ENCODE data around the gene TOM1.
A peak's percentile ranks its signal among the peaks of the same experiment; 100 is the strongest.

DNA sequence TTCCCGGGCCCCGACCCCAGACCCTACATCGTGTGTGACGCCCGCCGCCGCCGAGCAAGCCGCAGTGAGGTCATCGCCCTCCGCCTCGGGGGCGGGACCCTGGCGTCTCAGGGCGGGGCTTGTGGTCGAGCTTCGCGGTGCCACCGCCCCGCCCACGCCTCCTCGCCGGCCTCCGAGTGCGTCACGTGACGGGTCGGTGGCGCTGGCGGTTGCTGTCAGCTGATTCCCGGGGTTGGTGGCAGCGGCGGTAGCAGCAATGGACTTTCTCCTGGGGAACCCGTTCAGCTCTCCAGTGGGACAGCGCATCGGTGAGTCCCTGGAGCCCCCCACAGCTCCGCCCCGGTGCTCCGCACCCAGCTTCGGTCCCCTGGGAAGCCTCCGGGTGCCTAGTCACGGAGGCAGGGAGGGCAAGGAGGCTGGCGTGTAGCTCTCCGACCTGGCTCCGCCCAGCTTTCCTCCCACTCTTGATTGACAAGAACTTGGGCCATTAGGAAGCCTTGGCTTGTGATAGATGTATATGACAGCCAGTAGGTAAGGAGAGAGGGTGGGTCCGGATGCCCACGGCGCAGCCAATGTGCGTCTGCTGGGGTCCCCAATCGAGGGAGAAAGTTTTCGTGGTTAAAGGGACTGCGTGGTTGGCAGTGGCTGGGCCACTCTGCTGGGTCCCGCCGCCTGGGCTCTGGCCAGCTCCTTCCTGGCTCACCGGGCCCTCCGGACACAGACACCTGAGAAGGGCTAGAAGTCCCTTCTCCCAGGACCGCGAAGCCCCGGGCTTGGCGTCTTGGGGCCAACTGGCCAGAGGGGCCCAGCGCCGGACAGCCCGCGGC lies at the start of gene TOM1:
- TF ChIP-seq, protein P1, sequence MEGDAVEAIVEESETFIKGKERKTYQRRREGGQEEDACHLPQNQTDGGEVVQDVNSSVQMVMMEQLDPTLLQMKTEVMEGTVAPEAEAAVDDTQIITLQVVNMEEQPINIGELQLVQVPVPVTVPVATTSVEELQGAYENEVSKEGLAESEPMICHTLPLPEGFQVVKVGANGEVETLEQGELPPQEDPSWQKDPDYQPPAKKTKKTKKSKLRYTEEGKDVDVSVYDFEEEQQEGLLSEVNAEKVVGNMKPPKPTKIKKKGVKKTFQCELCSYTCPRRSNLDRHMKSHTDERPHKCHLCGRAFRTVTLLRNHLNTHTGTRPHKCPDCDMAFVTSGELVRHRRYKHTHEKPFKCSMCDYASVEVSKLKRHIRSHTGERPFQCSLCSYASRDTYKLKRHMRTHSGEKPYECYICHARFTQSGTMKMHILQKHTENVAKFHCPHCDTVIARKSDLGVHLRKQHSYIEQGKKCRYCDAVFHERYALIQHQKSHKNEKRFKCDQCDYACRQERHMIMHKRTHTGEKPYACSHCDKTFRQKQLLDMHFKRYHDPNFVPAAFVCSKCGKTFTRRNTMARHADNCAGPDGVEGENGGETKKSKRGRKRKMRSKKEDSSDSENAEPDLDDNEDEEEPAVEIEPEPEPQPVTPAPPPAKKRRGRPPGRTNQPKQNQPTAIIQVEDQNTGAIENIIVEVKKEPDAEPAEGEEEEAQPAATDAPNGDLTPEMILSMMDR (IDR thresholded peaks at IDR 0.05): peak in 2 of 4 experiments; percentile 3 to 4
- peak; percentile 81 for TF ChIP-seq POLR2AphosphoS5 (IDR thresholded peaks at IDR 0.05)

Data from gastroesophageal sphincter (tissue), 3 donors.